ENCODE results near the gene GOLGA6L25. TPM values are rescaled to one million over a fixed set of nuclear protein-coding genes. Genes with fewer than 3 reads are reported as not detected.
"Not testable (repeated sequence)": the region's sequence is repeated elsewhere in the genome, so short reads cannot be mapped to it uniquely, and the experiment has no call there.

GOLGA6L25 gene
- total RNA-seq, 1 donor from 2014 or later = not detected

DNA sequence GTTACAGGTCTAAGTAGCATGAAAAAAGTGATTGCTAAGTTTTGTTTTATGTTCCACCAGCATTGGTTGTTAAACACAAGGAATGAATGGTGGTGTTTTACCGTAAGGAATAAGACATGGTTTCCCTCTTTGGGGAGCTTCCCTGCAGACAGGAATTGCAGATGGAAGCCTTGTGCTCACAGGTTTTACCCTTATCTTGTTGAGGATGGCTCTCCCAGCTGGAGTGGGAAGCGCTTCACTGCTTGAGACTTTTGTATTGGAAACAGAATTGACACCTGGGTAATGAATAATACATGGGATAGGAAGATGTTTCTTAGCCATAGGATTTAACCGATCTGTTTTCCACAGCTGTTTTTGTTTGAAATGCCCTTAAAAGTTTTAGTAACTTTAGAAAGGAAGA lies 39.0 kb downstream of the GOLGA6L25 start:
- H3K79me2 ChIP-seq (ENCODE audit: low read depth); H3K36me3 ChIP-seq; H3K27me3 ChIP-seq; H3K4me3 ChIP-seq; H4K20me1 ChIP-seq (ENCODE audit: low read depth); H3K36me3 Mint-ChIP-seq; H3K4me2 ChIP-seq; DNase-seq (ENCODE audit: low spot score); H3K4me1 ChIP-seq; H3K27ac Mint-ChIP-seq; H3K27me3 Mint-ChIP-seq (ENCODE audit: insufficient read depth, low read depth); H3K9me3 Mint-ChIP-seq; H3F3A ChIP-seq (ENCODE audit: low read depth); H2AFZ ChIP-seq (replicated peaks); H3K9me3 ChIP-seq (ENCODE audit: low read depth); H3K4me3 Mint-ChIP-seq; H3K9ac ChIP-seq; H3K4me1 Mint-ChIP-seq; H3K27ac ChIP-seq: not testable (repeated sequence)

GRCh38 chr15:28593424-28594129 lies 40.2 kb downstream of the GOLGA6L25 start:
- not testable (repeated sequence) for H3K27me3 ChIP-seq; H3K27ac Mint-ChIP-seq; H3K4me1 ChIP-seq; H3K4me2 ChIP-seq; H3K36me3 ChIP-seq; H3K4me3 ChIP-seq; H3K9me3 Mint-ChIP-seq; H3K27ac ChIP-seq; H3K9ac ChIP-seq; DNase-seq (ENCODE audit: low spot score); H3K4me1 Mint-ChIP-seq; H4K20me1 ChIP-seq (ENCODE audit: low read depth); H3K9me3 ChIP-seq (ENCODE audit: low read depth); H3K79me2 ChIP-seq (ENCODE audit: low read depth); H3K27me3 Mint-ChIP-seq (ENCODE audit: insufficient read depth, low read depth); H3K4me3 Mint-ChIP-seq; H3F3A ChIP-seq (ENCODE audit: low read depth); H3K36me3 Mint-ChIP-seq; H2AFZ ChIP-seq (replicated peaks)

DNA sequence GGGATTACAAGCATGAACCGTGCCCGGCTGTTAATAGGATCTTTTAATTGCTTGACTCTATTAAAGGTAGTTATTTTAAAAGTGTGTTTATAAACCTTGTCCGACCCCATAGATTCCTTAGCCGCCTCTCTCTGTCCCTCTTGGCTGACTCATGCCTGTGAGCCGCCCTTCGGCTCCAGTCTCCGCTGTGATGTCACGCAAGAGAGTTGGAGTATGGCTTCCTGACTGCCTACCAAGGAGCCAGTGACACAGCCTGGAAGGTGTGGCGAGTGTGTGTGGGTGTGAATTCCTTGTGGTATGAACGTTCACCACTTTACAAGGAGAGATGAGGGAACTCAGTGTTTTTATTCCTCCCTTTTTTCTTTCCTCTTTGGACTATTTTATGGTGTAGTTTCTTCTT lies 44.1 kb downstream of the GOLGA6L25 start:
- not testable (repeated sequence) for H3K9ac ChIP-seq; DNase-seq (ENCODE audit: low spot score); H3K4me3 Mint-ChIP-seq; H3F3A ChIP-seq (ENCODE audit: low read depth); H4K20me1 ChIP-seq (ENCODE audit: low read depth); H3K27me3 ChIP-seq; H3K36me3 ChIP-seq; H3K4me2 ChIP-seq; H3K27ac Mint-ChIP-seq; H3K4me1 ChIP-seq; H3K79me2 ChIP-seq (ENCODE audit: low read depth); H3K27ac ChIP-seq; H3K4me1 Mint-ChIP-seq; H2AFZ ChIP-seq (replicated peaks); H3K36me3 Mint-ChIP-seq; H3K4me3 ChIP-seq; H3K9me3 ChIP-seq (ENCODE audit: low read depth); H3K27me3 Mint-ChIP-seq (ENCODE audit: insufficient read depth, low read depth); H3K9me3 Mint-ChIP-seq

- H3K4me2 ChIP-seq; H3K4me3 Mint-ChIP-seq; H2AFZ ChIP-seq (replicated peaks); H3K4me1 ChIP-seq; H3K27me3 Mint-ChIP-seq (ENCODE audit: insufficient read depth, low read depth); H3K79me2 ChIP-seq (ENCODE audit: low read depth); H3K36me3 ChIP-seq; H3K9me3 ChIP-seq (ENCODE audit: low read depth); H3F3A ChIP-seq (ENCODE audit: low read depth); H3K9ac ChIP-seq; H3K9me3 Mint-ChIP-seq; H3K4me1 Mint-ChIP-seq; H3K27me3 ChIP-seq; H3K36me3 Mint-ChIP-seq; H3K27ac ChIP-seq; H3K4me3 ChIP-seq; H3K27ac Mint-ChIP-seq; DNase-seq (ENCODE audit: low spot score); H4K20me1 ChIP-seq (ENCODE audit: low read depth): not testable (repeated sequence)
These were observed 44.8 kb downstream of the GOLGA6L25 start for GRCh38 chr15:28598209-28598608.

DNA sequence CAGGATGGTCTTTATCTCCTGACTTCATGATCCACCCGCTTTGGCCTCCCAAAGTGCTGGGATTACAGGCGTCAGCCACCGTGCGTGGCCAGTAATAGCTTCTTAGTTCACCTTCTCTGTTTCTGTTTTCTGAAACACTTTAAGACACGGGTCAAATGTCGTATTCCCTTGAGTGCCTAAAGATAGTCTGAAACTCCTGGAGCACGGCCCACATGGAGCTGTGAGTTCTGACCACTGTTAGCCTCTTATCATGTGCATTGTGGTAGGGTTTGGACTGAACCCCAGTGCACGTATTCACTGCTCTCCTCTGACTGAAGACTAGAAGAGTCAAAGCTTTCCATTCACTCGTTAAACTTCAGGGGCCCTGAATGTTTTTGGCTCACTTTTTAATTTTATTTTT lies 48.8 kb downstream of the GOLGA6L25 start:
- not testable (repeated sequence) for H3K27me3 Mint-ChIP-seq (ENCODE audit: insufficient read depth, low read depth); H3K4me3 Mint-ChIP-seq; H3K9me3 Mint-ChIP-seq; H2AFZ ChIP-seq (replicated peaks); H3K4me2 ChIP-seq; H3K27ac Mint-ChIP-seq; H3K79me2 ChIP-seq (ENCODE audit: low read depth); H4K20me1 ChIP-seq (ENCODE audit: low read depth); H3K36me3 Mint-ChIP-seq; H3K4me1 ChIP-seq; H3K4me1 Mint-ChIP-seq; H3K36me3 ChIP-seq; H3K27ac ChIP-seq; H3K27me3 ChIP-seq; H3K4me3 ChIP-seq; DNase-seq (ENCODE audit: low spot score); H3K9me3 ChIP-seq (ENCODE audit: low read depth); H3K9ac ChIP-seq; H3F3A ChIP-seq (ENCODE audit: low read depth)

Small RNA genes within 50 kb of the gene (small RNA-seq; reads per million reads assigned to genes)
- not detected for gene AC138749.2
- not detected for gene RF00017

Other genes starting within 250 kb of the GOLGA6L25 start
- gene HERC2, start 231.4 kb upstream of the GOLGA6L25 start, total RNA-seq (ENCODE audit: low replicate concordance) = 15.3 and 28.1 TPM in 2 replicates
- not detected in 2 replicates for gene GOLGA6L24, start 195.5 kb upstream of the GOLGA6L25 start, total RNA-seq (ENCODE audit: low replicate concordance)
- not detected in 2 replicates for gene GOLGA8F, start 174.9 kb upstream of the GOLGA6L25 start, total RNA-seq (ENCODE audit: low replicate concordance)
- gene GOLGA8G, start 20.6 kb upstream of the GOLGA6L25 start, total RNA-seq (ENCODE audit: low replicate concordance) = 0.04 TPM in 1 of 2 replicates, not detected in the other
- gene GOLGA8M, start 158.9 kb downstream of the GOLGA6L25 start, total RNA-seq (ENCODE audit: low replicate concordance) = not detected in 2 replicates